Endothelial cell of umbilical vein (primary cell): ENCODE measurements around the gene ZFPM1.

Experiments
- CTCF ChIP-seq, 2 donors: IDR thresholded peaks; 1 replicate in 1 of 2; 2 replicates in 1 of 2; pipeline ENCODE4 v1.5.1; 2011; ENCODE audit warnings: low read length in 2 of 2, mild to moderate bottlenecking in 2 of 2, moderate library complexity in 2 of 2, control low read depth in 1 of 2, inconsistent platforms in 1 of 2, low read depth in 1 of 2; ENCODE audit not compliant: insufficient read depth in 1 of 2; ENCODE audit errors: extremely low read depth in 1 of 2
- EZH2 ChIP-seq: IDR thresholded peaks from 2 replicates; pipeline ENCODE4 v1.6.1; 2012; ENCODE audit warnings: borderline replicate concordance, low read depth, mild to moderate bottlenecking, moderate library complexity, low read length, inconsistent platforms; ENCODE audit not compliant: severe bottlenecking
- MYC ChIP-seq: IDR thresholded peaks from one replicate; pipeline ENCODE4 v1.6.1; 2011; ENCODE audit warnings: mild to moderate bottlenecking, low read depth, low read length
- POLR2A ChIP-seq: IDR thresholded peaks from 2 replicates; pipeline ENCODE4 v1.6.1; 2012; ENCODE audit warnings: low read depth, mild to moderate bottlenecking, control low read depth, low read length
- POLR2AphosphoS5 ChIP-seq: IDR thresholded peaks from 2 replicates; pipeline ENCODE4 v1.6.1; 2012; ENCODE audit warnings: low read depth, mild to moderate bottlenecking, control low read depth, low read length, moderate library complexity; ENCODE audit not compliant: insufficient read depth

GRCh38 chr16:88481851-88482250 is 28.8 kb downstream of the ZFPM1 start:
- TF ChIP-seq MYC: no peak
- no peak for TF ChIP-seq CTCF (IDR thresholded peaks at IDR 0.05; ENCODE audit: extremely low read depth in 1 of 2, insufficient read depth in 1 of 2, low read depth in 1 of 2, low read length in 2 of 2)
- no peak for TF ChIP-seq EZH2
- TF ChIP-seq POLR2A: no peak
- TF ChIP-seq POLR2AphosphoS5: no peak
